Measurements from ENCODE around the gene PLXNA3. TPM values are rescaled to one million over a fixed set of nuclear protein-coding genes. Genes with fewer than 3 reads are reported as not detected.
A peak's percentile ranks its signal among the peaks of the same experiment; 100 is the strongest.

Gene PLXNA3
- total RNA-seq, 4 donors from 2014 or later = 12.0 to 52.0 (median 29.6) TPM

DNA sequence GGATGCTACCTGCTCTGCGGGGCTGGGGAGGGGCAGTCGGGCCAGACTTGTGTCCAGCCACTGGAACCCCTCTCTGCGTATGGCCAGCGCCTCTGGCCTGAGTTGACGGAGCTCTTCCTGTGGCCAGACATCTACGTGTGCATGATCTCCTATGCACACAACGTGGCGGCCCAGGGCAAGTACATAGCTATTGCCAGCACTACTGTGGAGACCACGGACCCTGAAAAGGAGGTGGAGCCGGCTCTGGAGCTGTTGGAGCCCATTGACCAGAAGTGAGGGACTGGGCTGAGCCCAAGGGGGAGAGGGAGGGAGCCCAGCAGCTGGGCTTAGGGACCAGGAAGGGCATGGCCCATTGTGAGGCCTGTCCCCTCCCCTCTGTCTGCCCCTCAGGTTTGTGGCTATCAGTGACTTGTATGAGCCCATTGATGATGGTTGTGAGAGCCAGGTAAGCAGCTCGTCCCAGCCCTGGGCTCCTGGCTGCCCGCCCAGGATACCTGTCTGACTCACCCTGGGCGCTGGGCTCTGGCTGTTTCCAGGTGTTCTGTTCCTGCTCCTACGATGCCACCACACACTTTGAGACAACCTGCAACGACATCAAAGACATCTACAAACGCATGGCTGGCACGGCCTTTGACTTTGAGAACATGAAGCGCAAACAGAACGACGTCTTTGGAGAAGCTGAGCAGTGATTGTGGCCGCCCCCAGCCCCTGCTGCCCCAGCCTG is 15.9 kb upstream of the PLXNA3 start:
- H3K36me3 ChIP-seq = peaks cover 29% of the 10 kb centered on the region
- WGBS = 71% methylated on average over 11 of the region's 21 CpGs

GRCh38 chrX:154443479-154443910 is 14.6 kb upstream of the PLXNA3 start:
- Histone ChIP-seq H3K36me3 (peaks cover 31% of the 10 kb centered on the region), H3K27ac (peak overlapping the region; percentile 64), H3K9me3 (no peaks in the 10 kb centered on the region), H3K4me3 (peak overlapping the region; percentile 61), H3K27me3 (no peaks in the 10 kb centered on the region), H3K4me1 (peaks cover 26% of the 10 kb centered on the region)
- no peak for TF ChIP-seq EP300 (IDR thresholded peaks at IDR 0.05)
- TF ChIP-seq POLR2A (IDR thresholded peaks at IDR 0.05) = no peak
- no peak for TF ChIP-seq POLR2AphosphoS5 (IDR thresholded peaks at IDR 0.05)
- TF ChIP-seq, protein P1, sequence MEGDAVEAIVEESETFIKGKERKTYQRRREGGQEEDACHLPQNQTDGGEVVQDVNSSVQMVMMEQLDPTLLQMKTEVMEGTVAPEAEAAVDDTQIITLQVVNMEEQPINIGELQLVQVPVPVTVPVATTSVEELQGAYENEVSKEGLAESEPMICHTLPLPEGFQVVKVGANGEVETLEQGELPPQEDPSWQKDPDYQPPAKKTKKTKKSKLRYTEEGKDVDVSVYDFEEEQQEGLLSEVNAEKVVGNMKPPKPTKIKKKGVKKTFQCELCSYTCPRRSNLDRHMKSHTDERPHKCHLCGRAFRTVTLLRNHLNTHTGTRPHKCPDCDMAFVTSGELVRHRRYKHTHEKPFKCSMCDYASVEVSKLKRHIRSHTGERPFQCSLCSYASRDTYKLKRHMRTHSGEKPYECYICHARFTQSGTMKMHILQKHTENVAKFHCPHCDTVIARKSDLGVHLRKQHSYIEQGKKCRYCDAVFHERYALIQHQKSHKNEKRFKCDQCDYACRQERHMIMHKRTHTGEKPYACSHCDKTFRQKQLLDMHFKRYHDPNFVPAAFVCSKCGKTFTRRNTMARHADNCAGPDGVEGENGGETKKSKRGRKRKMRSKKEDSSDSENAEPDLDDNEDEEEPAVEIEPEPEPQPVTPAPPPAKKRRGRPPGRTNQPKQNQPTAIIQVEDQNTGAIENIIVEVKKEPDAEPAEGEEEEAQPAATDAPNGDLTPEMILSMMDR (IDR thresholded peaks at IDR 0.05) = no peak
- 53% methylated on average over 5 of the region's 10 CpGs for WGBS
- DNase-seq (ENCODE audit: low spot score in 2 of 2) = no peak

More for the DNA sequence above, 15.9 kb upstream of the PLXNA3 start:
- TF ChIP-seq, protein P1 (IDR thresholded peaks at IDR 0.05) = no peak
- TF ChIP-seq EP300 (IDR thresholded peaks at IDR 0.05) = no peak
- no peak for DNase-seq (ENCODE audit: low spot score in 2 of 2)
- Histone ChIP-seq H3K27me3 (no peaks in the 10 kb centered on the region), H3K4me1 (peaks cover 37% of the 10 kb centered on the region), H3K4me3 (no peak overlapping the region), H3K27ac (no peak overlapping the region), H3K9me3 (no peaks in the 10 kb centered on the region)

GRCh38 chrX:154443992-154444754 is 13.9 kb upstream of the PLXNA3 start, which contains the start of gene FAM50A:
Gene FAM50A (plus strand): TSS chrX:154444141. CDS start chrX:154444236, 95 bp downstream.
- Histone ChIP-seq H3K27ac (peak within 1 kb of the TSS; percentile 64), H3K4me3 (peak within 1 kb of the TSS; percentile 61), H3K9me3 (no peaks in the 10 kb centered on the region), H3K36me3 (peaks cover 38% of the 10 kb centered on the region), H3K4me1 (peaks cover 22% of the 10 kb centered on the region), H3K27me3 (no peaks in the 10 kb centered on the region)
- DNase-seq (ENCODE audit: low spot score in 2 of 2) = peak in 1 of 2 donors; percentile 85
- 41% methylated on average over 4 of the region's 94 CpGs for WGBS
- TF ChIP-seq POLR2A (IDR thresholded peaks at IDR 0.05) (no peak), EP300 (IDR thresholded peaks at IDR 0.05) (no peak), POLR2AphosphoS5 (IDR thresholded peaks at IDR 0.05) (no peak)
- TF ChIP-seq, protein P1 (IDR thresholded peaks at IDR 0.05) = no peak

DNA sequence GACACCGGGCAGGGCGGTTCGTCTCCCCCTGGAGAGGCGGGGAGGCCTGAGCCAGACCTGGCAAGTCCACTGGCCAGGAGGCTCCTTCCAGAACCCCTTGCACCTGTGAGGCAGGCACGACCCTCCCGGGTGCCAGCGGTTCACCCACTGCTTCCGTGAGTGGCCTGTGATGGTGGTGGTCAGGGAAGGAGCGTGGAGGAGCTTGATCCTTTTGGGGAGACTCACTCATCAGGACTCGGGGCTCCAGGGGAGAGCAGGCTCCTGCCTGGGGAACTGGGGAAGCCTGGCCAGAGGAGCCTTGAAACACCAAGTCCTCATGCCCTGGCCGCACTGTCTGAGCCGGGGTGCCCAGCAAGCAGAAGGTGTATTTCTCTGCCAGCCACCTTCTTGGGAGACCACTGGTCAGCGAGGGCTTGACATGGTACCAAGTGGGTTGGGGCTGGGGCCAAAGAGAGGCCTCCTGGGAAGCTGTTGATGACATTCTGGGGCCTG is 13.3 kb upstream of the PLXNA3 start:
- Histone ChIP-seq H3K4me3 (peak overlapping the region; percentile 61), H3K4me1 (peaks cover 22% of the 10 kb centered on the region), H3K9me3 (no peaks in the 10 kb centered on the region), H3K36me3 (peaks cover 41% of the 10 kb centered on the region), H3K27me3 (no peaks in the 10 kb centered on the region), H3K27ac (peak overlapping the region; percentile 64)
- DNase-seq (ENCODE audit: low spot score in 2 of 2) = no peak
- TF ChIP-seq POLR2AphosphoS5 (IDR thresholded peaks at IDR 0.05) = no peak
- no peak for TF ChIP-seq POLR2A (IDR thresholded peaks at IDR 0.05)
- TF ChIP-seq, protein P1 (IDR thresholded peaks at IDR 0.05) = no peak
- no peak for TF ChIP-seq EP300 (IDR thresholded peaks at IDR 0.05)
- WGBS = 74% methylated on average over 7 of the region's 13 CpGs

DNA sequence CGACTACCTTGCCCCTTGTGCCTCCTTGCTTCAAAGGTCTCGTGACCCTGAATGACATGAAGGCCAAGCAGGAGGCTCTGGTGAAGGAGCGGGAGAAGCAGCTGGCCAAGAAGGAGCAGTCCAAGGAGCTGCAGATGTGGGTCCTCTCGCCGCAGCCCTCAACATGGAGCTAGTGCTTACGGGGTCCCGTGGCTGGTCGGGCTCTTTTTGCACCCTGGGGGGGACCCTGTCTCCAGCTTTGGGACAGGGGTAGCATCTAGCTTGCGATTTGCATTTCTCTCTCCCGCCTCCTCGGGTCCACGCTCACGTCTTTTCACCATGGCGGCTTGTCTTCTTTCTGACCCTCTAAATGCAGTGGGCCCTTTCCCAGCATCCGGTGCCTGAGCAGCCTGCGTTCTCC is 12.3 kb upstream of the PLXNA3 start:
- WGBS = 90% methylated on average over 16 of the region's 16 CpGs
- no peak overlapping the region for H3K4me3 ChIP-seq
- H3K9me3 ChIP-seq = no peaks in the 10 kb centered on the region
- peaks cover 22% of the 10 kb centered on the region for H3K4me1 ChIP-seq
- peaks cover 41% of the 10 kb centered on the region for H3K36me3 ChIP-seq
- DNase-seq (ENCODE audit: low spot score in 2 of 2) = no peak
- H3K27ac ChIP-seq = no peak overlapping the region
- TF ChIP-seq POLR2AphosphoS5 (IDR thresholded peaks at IDR 0.05) (no peak), EP300 (IDR thresholded peaks at IDR 0.05) (no peak), POLR2A (IDR thresholded peaks at IDR 0.05) (no peak)
- TF ChIP-seq, protein P1 (IDR thresholded peaks at IDR 0.05) = no peak
- no peaks in the 10 kb centered on the region for H3K27me3 ChIP-seq

Measured in suprapubic skin (tissue), 4 donors.